Right atrium auricular region (tissue), 2 donors: ENCODE data around the gene TTC28. TPM values are rescaled to one million over a fixed set of nuclear protein-coding genes. Genes with fewer than 3 reads are reported as not detected.

Source experiments
- DNase-seq: peaks from one replicate; pipeline ENCODE4 v3.0.0-alpha.2; 2019; ENCODE audit warnings: low spot score
- H3K27ac ChIP-seq, 2 donors: fragments of 200-600 bp; sonication (generic); 1 replicate in 1 of 2; 2 replicates in 1 of 2; pipeline ENCODE4 v1.5.1; 2016 to 2019
- H3K27me3 ChIP-seq, 2 donors: fragments of 200-600 bp; sonication (generic); one replicate each; pipeline versions ENCODE4 v1.5.1 to v1.6.0; 2017 to 2019
- H3K36me3 ChIP-seq: fragments of 200-600 bp; sonication (generic); one replicate; pipeline ENCODE4 v1.5.1; 2016
- H3K4me1 ChIP-seq, 2 donors: fragments of 200-600 bp; sonication (generic); one replicate each; pipeline versions ENCODE4 v1.5.1 to v1.6.0; 2017 to 2019
- H3K4me3 ChIP-seq, 2 donors: fragments of 200-600 bp; sonication (generic); 1 replicate in 1 of 2; 2 replicates in 1 of 2; pipeline ENCODE4 v1.5.1; 2017 to 2019; ENCODE audit warnings: mild to moderate bottlenecking in 1 of 2, moderate library complexity in 1 of 2
- H3K9me3 ChIP-seq, 2 donors: fragments of 200-600 bp; sonication (generic); one replicate each; pipeline ENCODE4 v1.5.1; 2019
- total RNA-seq, 2 donors: library from RNA; depleted of rRNA; stranded (reverse); fragments of >200 nt; gene quantifications; one replicate each; pipeline ENCODE4 v1.1.0, GENCODE V29; 2016
- TF ChIP-seq, protein P1 (sequence below), 2 donors: fragments of 200-600 bp; sonication (generic); IDR thresholded peaks; one replicate each; pipeline ENCODE4 v1.5.1; 2019; ENCODE audit warnings: antibody characterized with exemption in 2 of 2

The TTC28 gene
- total RNA-seq, 2 donors from 2014 or later, result 22.1 to 22.3 TPM

DNA sequence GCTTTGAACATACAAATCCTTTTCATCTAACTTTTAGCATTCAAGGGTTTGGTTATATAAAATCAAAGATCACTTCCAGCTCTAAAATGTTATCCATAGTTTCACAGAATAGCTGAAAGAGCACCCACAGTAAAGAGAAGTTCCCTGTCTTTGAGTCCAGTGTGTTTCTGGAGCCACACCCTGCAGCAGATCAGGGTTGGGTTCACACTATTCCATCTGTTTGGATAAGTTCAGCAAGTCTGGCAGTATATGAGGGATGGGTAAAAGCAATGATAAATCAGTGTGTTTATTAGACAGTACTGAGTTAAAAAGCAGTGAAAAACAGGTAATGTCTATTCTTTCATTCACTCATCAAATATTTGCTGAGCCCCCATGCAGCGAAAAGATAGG, 624.8 kb downstream of the TTC28 start:
- TF ChIP-seq, protein P1, sequence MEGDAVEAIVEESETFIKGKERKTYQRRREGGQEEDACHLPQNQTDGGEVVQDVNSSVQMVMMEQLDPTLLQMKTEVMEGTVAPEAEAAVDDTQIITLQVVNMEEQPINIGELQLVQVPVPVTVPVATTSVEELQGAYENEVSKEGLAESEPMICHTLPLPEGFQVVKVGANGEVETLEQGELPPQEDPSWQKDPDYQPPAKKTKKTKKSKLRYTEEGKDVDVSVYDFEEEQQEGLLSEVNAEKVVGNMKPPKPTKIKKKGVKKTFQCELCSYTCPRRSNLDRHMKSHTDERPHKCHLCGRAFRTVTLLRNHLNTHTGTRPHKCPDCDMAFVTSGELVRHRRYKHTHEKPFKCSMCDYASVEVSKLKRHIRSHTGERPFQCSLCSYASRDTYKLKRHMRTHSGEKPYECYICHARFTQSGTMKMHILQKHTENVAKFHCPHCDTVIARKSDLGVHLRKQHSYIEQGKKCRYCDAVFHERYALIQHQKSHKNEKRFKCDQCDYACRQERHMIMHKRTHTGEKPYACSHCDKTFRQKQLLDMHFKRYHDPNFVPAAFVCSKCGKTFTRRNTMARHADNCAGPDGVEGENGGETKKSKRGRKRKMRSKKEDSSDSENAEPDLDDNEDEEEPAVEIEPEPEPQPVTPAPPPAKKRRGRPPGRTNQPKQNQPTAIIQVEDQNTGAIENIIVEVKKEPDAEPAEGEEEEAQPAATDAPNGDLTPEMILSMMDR (IDR thresholded peaks at IDR 0.05), result no peak

DNA sequence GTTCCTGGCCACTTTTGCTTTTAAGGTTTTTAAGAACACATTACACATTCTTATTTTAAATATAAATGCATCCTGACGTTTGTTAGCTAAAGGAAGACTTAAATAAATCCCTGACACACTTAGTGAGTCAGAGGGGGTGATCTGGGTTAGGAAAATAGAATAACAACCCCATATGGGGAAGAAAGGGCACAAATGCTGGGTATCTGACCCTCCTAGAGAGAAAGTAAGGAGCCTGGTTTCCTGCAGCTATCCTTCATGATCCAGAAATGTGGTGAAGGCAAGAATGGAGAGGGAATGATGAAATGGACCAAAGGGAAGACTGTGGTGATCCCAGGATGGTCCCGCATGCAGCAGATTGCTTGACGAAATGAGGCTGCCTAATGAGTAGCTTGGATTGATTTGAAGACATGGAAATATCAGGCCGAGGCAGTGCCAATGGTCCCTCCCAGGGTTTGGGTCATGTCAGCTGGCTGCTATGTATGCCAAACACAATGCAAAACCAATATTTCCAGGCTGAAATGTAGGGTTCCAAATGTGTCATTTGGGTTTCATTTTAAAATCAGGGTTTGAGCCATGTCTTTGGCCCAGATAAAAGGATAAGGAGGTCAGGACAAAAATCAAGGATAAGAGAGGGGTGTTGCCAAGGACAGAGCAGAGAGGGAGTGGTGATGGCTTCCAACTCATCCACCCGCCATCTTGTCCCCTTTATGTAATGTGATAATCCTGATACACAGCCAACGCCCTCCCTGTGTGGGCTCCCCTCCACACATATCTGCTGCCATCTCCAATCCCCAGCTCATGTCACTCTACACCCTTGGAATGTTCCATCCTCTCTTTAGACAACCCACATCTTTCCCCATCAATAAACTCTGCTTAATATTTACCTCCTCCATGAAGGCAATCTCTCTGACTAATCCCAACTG, 625.5 kb downstream of the TTC28 start:
- no peaks in the 10 kb centered on the region for H3K27me3 ChIP-seq
- H3K4me3 ChIP-seq, result no peak overlapping the region
- TF ChIP-seq, protein P1 (IDR thresholded peaks at IDR 0.05), result no peak
- H3K4me1 ChIP-seq, result peaks cover 0 to under 1% of the 10 kb centered on the region in 2 donors
- H3K36me3 ChIP-seq, result no peaks in the 10 kb centered on the region
- no peak overlapping the region for H3K27ac ChIP-seq
- no peaks in the 10 kb centered on the region for H3K9me3 ChIP-seq
- DNase-seq, result no peak

More for the DNA sequence above, 624.8 kb downstream of the TTC28 start:
- Histone ChIP-seq H3K4me1 (no peaks in the 10 kb centered on the region), H3K27me3 (no peaks in the 10 kb centered on the region), H3K4me3 (no peak overlapping the region), H3K27ac (no peak overlapping the region), H3K9me3 (no peaks in the 10 kb centered on the region), H3K36me3 (no peaks in the 10 kb centered on the region)
- DNase-seq, result no peak

DNA sequence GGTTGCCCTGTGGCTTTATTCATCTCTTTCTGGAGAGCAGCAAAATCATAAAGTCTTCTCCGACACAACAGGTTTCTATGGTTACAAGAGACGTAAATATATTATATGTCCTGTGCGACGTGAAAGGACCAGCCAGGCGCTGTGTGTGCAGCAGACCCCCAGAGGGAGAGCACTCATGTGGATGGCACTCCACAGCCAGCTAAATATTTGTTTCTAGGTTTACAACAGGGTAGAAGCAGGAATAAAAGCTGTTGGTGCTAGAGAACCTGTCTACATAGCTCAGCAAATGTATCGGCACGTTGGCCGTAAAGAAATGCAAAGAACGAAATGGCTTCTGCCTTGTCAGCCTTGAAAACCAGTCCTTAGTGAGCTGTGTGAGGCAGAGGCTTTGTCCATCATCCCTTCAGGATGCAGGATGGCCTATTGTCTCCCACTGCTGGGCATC, 626.8 kb downstream of the TTC28 start:
- H3K27ac ChIP-seq, result no peak overlapping the region
- TF ChIP-seq, protein P1 (IDR thresholded peaks at IDR 0.05), result no peak
- no peaks in the 10 kb centered on the region for H3K36me3 ChIP-seq
- no peak for DNase-seq
- H3K27me3 ChIP-seq, result no peaks in the 10 kb centered on the region
- H3K4me3 ChIP-seq, result no peak overlapping the region
- H3K4me1 ChIP-seq, result peaks cover 0 to 9% of the 10 kb centered on the region in 2 donors
- H3K9me3 ChIP-seq, result no peaks in the 10 kb centered on the region

DNA sequence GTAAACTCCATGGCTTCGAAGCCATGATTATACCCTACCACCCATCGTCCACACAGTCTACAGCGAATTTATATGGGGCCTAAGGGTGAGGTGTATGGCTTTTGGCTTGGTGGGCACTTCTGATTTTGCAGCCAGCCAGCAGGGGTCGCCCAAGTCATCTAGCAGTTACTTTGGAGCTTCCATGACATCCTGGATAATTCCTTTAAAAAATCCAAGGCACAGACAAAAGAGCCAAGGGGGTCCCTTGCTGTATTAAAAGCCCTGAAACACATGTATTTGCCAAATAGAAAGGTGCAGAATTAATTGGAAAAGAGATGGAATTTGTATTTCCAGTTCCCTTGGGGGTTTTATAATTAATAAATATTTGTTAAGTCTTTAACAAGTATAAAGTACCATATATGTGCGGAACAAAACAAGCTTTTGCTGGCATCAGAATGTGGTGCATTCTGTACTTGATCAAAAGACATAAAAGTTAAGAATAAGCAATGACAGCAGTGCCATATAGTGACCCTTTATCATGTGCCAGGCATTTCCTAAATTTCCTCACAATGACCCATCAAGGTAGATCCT, 627.8 kb downstream of the TTC28 start:
- Histone ChIP-seq H3K4me3 (no peak overlapping the region), H3K27ac (no peak overlapping the region), H3K36me3 (no peaks in the 10 kb centered on the region), H3K27me3 (no peaks in the 10 kb centered on the region), H3K4me1 (peaks cover 0 to 15% of the 10 kb centered on the region in 2 donors), H3K9me3 (no peaks in the 10 kb centered on the region)
- TF ChIP-seq, protein P1 (IDR thresholded peaks at IDR 0.05), result peak; percentile 90 to 96
- peak; percentile 75 for DNase-seq

GRCh38 chr22:28051091-28051786, 628.4 kb downstream of the TTC28 start:
- Histone ChIP-seq H3K36me3 (no peaks in the 10 kb centered on the region), H3K9me3 (no peaks in the 10 kb centered on the region), H3K27ac (no peak overlapping the region), H3K27me3 (no peaks in the 10 kb centered on the region), H3K4me1 (peaks cover 0 to 17% of the 10 kb centered on the region in 2 donors), H3K4me3 (no peak overlapping the region)
- TF ChIP-seq, protein P1 (IDR thresholded peaks at IDR 0.05), result no peak
- DNase-seq, result no peak
